GM12878 (cell line): ENCODE data around the gene GNLY. TPM values are rescaled to one million over a fixed set of nuclear protein-coding genes. Genes with fewer than 3 reads are reported as not detected.

Experiments
- ATAC-seq: fragments of 200-7000 bp; cut with Tn5 transposase; 3 replicates; pipeline ENCODE4 v1.9.1; 2020; ENCODE audit warnings: mild to moderate bottlenecking, moderate library complexity
- BruUV-seq: library from RNA; stranded (reverse); fragments of 400-500 nt; replicated peaks from 2 replicates; lab custom pipeline; 2021; lab: Mats Ljungman, UMichigan
- CTCF ChIA-PET: fragments of 300-600 bp; sonication (Branson Sonifier 250); formaldehyde crosslinking; extraction: SDS; loops from one replicate; lab custom pipeline; 2021; ENCODE audit warnings: inconsistent platforms; lab: Yijun Ruan, JAX
- POLR2A ChIA-PET: fragments of 350-600 bp; formaldehyde crosslinking; extraction: SDS; loops from one replicate; lab custom pipeline; 2021; ENCODE audit warnings: inconsistent platforms; lab: Charles Lee
- RAD21 ChIA-PET: fragments of 300-600 bp; sonication (Branson Sonifier 250); formaldehyde crosslinking; loops from one replicate; lab custom pipeline; 2023; ENCODE audit warnings: antibody characterized with exemption; ENCODE audit not compliant: unreplicated experiment; lab: Charles Lee
- SMC1A ChIA-PET: fragments of 300-600 bp; sonication (Branson Sonifier 250); formaldehyde crosslinking; loops from one replicate; lab custom pipeline; 2023; ENCODE audit not compliant: unreplicated experiment, uncharacterized antibody; lab: Charles Lee
- DNase-seq: peaks from one replicate; pipeline ENCODE4 v3.0.0-alpha.2; 2011; ENCODE audit warnings: low read depth, low spot score
- FAIRE-seq: peaks from 3 replicates; lab custom pipeline; 2011; peaks lifted over from hg19 to GRCh38; lab: Jason Lieb, UNC
- H2AFZ ChIP-seq: 2 replicates; pipeline ENCODE4 v1.6.0; 2011; ENCODE audit warnings: low read depth, low read length, control low read depth; ENCODE audit not compliant: control insufficient read depth
- H3K27ac ChIP-seq: 2 replicates; pipeline ENCODE4 v1.5.1; 2011; ENCODE audit warnings: control low read depth; ENCODE audit not compliant: control insufficient read depth, insufficient read depth
- H3K27me3 ChIP-seq, 2 experiments: replicated peaks in 1 of 2; 2 replicates each; pipeline versions ENCODE4 v1.6.0 to v1.6.1; 2011; ENCODE audit warnings: low read length in 1 of 2; ENCODE audit not compliant: control insufficient read depth in 2 of 2, insufficient read depth in 2 of 2
- H3K36me3 ChIP-seq, 2 experiments: 2 replicates each; pipeline ENCODE4 v1.5.1; 2011; ENCODE audit warnings: low read length in 1 of 2; ENCODE audit not compliant: control insufficient read depth in 2 of 2, insufficient read depth in 2 of 2
- H3K4me1 ChIP-seq: 2 replicates; pipeline ENCODE4 v1.6.1; 2011; ENCODE audit warnings: mild to moderate bottlenecking, low read length, moderate library complexity, mixed read lengths; ENCODE audit not compliant: control insufficient read depth, insufficient read depth
- H3K4me2 ChIP-seq: 2 replicates; pipeline ENCODE4 v1.6.0; 2011; ENCODE audit warnings: control low read depth; ENCODE audit not compliant: control insufficient read depth, insufficient read depth
- H3K4me3 ChIP-seq: fragments of 200-600 bp; sonication (generic); 2 replicates; pipeline ENCODE4 v1.5.1; 2016
- H3K79me2 ChIP-seq: 2 replicates; pipeline ENCODE4 v1.6.0; 2011; ENCODE audit warnings: low read length; ENCODE audit not compliant: control insufficient read depth, insufficient read depth
- H3K9ac ChIP-seq: 2 replicates; pipeline ENCODE4 v1.8.0; 2011; ENCODE audit warnings: low read length, control low read depth, mixed read lengths; ENCODE audit not compliant: control insufficient read depth, insufficient read depth
- H3K9me3 ChIP-seq: replicated peaks from 3 replicates; pipeline ENCODE4 v1.5.1; 2011; ENCODE audit warnings: mild to moderate bottlenecking, low read length; ENCODE audit not compliant: control insufficient read depth, insufficient read depth
- H4K20me1 ChIP-seq: 2 replicates; pipeline ENCODE4 v1.6.0; 2011; ENCODE audit not compliant: control insufficient read depth, insufficient read depth
- CREB1 ChIP-seq: IDR thresholded peaks from 2 replicates; pipeline ENCODE4 v1.6.1; 2012; ENCODE audit warnings: low read depth, mild to moderate bottlenecking, inconsistent platforms
- FOXM1 ChIP-seq: IDR thresholded peaks from 2 replicates; pipeline ENCODE4 v1.6.1; 2012; ENCODE audit warnings: low read depth, mild to moderate bottlenecking, inconsistent platforms, low read length, moderate library complexity
- HCFC1 ChIP-seq: fragments of 150-350 bp; IDR thresholded peaks from 2 replicates; pipeline ENCODE4 v1.6.1; 2014; ENCODE audit warnings: low read length
- IKZF2 ChIP-seq, 2 experiments: fragments of 450-650 bp; IDR thresholded peaks; 2 replicates each; pipeline ENCODE4 v1.6.1; 2017; ENCODE audit warnings: mild to moderate bottlenecking in 2 of 2, moderate library complexity in 2 of 2
- MXI1 ChIP-seq: fragments of 150-350 bp; IDR thresholded peaks from 2 replicates; pipeline ENCODE4 v1.6.1; 2011; ENCODE audit warnings: low read depth, mild to moderate bottlenecking, inconsistent platforms, low read length, improper control_type of control experiment
- NRF1 ChIP-seq: conservative IDR thresholded peaks from 2 replicates; pipeline ENCODE4 v1.6.1; 2011; ENCODE audit warnings: mild to moderate bottlenecking, low read depth, low read length, improper control_type of control experiment
- POLR2AphosphoS5 ChIP-seq: IDR thresholded peaks from 2 replicates; pipeline ENCODE4 v1.6.1; 2011; ENCODE audit warnings: mild to moderate bottlenecking, low read length, inconsistent platforms
- POU2F2 ChIP-seq: IDR thresholded peaks from 3 replicates; pipeline ENCODE4 v1.6.1; 2011; ENCODE audit warnings: low read depth, mild to moderate bottlenecking, low read length, borderline replicate concordance
- RUNX3 ChIP-seq: IDR thresholded peaks from 2 replicates; pipeline ENCODE4 v1.6.1; 2012; ENCODE audit warnings: low read length, inconsistent platforms
- SMC3 ChIP-seq: IDR thresholded peaks from 2 replicates; pipeline ENCODE4 v1.6.1; 2011; ENCODE audit warnings: low read length, improper control_type of control experiment, borderline replicate concordance
- STAT1 ChIP-seq: fragments of 450-650 bp; conservative IDR thresholded peaks from 2 replicates; pipeline ENCODE4 v1.6.1; 2014; ENCODE audit warnings: antibody characterized with exemption, mild to moderate bottlenecking
- STAT3 ChIP-seq: IDR thresholded peaks from 2 replicates; pipeline ENCODE4 v1.6.1; 2011; ENCODE audit warnings: low read depth, low read length, improper control_type of control experiment
- TAF1 ChIP-seq: IDR thresholded peaks from 2 replicates; pipeline ENCODE4 v1.6.1; 2011; ENCODE audit warnings: mild to moderate bottlenecking, low read depth, low read length, borderline replicate concordance
- ZNF24 ChIP-seq: fragments of 450-650 bp; IDR thresholded peaks from 2 replicates; pipeline ENCODE4 v1.6.1; 2017; ENCODE audit warnings: antibody characterized with exemption, mild to moderate bottlenecking
- WGBS: methylation state at CpG from one replicate; pipeline ENCODE4 v1.1.6; 2016; ENCODE audit warnings: low lambda C conversion rate; ENCODE audit not compliant: insufficient replicate concordance, insufficient coverage; ENCODE audit errors: missing lambda C conversion rate; 5-methylcytosine and 5-hydroxymethylcytosine counted together
- in situ Hi-C: fragments of 300-500 bp; cut with MboI; formaldehyde crosslinking; loops from 9 replicates; pipeline ENCODE4 v1.14.3; 2018; ENCODE audit warnings: mixed read lengths
- intact Hi-C: fragments of 100-400 bp; cut with micrococcal nuclease; formaldehyde crosslinking; loops from one replicate; pipeline ENCODE4 v1.14.2; 2022; ENCODE audit not compliant: unreplicated experiment
- polyA plus RNA-seq, 11 experiments: library from polyadenylated mRNA; depleted of rRNA in 4 of 11; unstranded in 6 of 11; stranded (reverse) in 5 of 11; fragments of >200 nt; fragmentation: Nextera tagmentation in 4 of 11; fragmentation: Illumina TruSeq in 1 of 11; extraction: Ambion mirVana in 4 of 11; extraction: Trizol in 1 of 11; gene quantifications; 1 replicate in 1 of 11; 2 replicates in 10 of 11; pipeline versions ENCODE4 v1.2.1 to v1.2.3, GENCODE V29; 2011 to 2016; ENCODE audit warnings: inconsistent platforms in 2 of 11, missing spikeins in 2 of 11, low read depth in 1 of 11
- total RNA-seq, 4 experiments: library from RNA; depleted of rRNA in 3 of 4; stranded (reverse); fragments of >200 nt in 3 of 4; fragmentation: Illumina TruSeq in 1 of 4; extraction: Trizol in 1 of 4; gene quantifications; 2 replicates each; pipeline versions ENCODE4 v1.2.1 to v1.2.3, GENCODE V29; 2013 to 2021

Gene GNLY
- total and polyA plus RNA-seq, 10 of the 15 experiments (the other 5 are each of a cell fraction or from before 2014, with no cell fraction given), result 0.18 to 0.42 TPM; not detected in 8

DNA sequence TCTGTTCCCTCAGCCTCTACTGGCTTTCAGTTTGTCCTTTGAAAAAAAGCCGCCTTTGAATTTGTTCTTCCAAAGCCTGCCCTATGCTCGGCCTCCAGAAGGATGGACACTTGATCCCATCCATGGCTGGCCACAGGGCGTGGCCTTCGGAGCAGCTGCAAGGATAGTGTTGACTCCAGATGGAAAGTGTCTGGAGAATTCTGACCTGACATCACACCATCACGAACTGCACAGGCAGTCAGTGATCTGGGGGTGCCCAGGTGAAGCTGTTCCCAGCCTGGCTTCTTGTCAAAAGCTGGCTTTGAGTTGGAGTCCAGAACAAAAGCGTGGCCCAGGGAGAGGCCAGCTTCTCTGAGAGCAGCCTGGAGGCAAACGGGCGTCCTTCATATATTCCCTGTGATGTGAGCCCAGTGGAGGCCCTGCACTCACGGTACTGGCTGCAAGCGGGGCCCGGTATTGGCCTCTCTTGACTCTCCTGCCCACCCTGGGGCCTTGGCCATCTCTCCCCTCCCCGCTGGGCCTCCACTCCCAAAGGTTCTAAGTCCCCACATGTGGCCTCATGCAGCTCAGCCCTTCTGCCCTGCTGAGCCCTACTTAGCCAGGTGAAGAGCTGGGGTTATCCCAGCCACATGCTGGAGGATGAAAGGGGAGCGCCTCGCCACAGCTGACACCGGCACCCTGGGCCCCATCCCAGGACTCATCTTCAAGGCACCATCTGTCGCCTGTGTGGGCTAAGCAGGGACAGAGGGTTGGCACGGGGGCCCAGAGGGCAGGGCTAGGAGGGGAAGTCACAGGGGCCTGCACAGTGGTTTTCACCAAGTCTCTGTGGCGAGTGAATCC is 39.2 kb downstream of the GNLY start:
- ATAC-seq, result no peak
- no peaks in the 10 kb centered on the region for H4K20me1 ChIP-seq
- in situ Hi-C loops (loop anchor here (10.0 kb wide), 1 partner anchor 341 kb away; no protein-coding TSS in a partner anchor), intact Hi-C loops (no loop called here)
- H3K4me3 ChIP-seq, result no peak overlapping the region
- no peak for DNase-seq
- H3K9ac ChIP-seq, result no peak overlapping the region
- H3K4me2 ChIP-seq, result no peak overlapping the region
- 37% methylated on average over 18 of the region's 18 CpGs for WGBS
- BruUV-seq, result no TSS peak
- H3K4me1 ChIP-seq, result no peaks in the 10 kb centered on the region; the same call in 1 of the 2 replicates
- ChIA-PET CTCF (interaction anchor here (0.7 to 6.8 kb wide), 5 partner anchors 12 to 83 kb away, joined by 3 to 45 read pairs (median 12); no protein-coding TSS in a partner anchor), POLR2A (interaction anchor here (0.6 kb wide), 3 partner anchors 19 to 76 kb away, joined by 3 to 8 read pairs (median 4); no protein-coding TSS in a partner anchor), RAD21 (interaction anchor here (0.7 to 1.9 kb wide), 3 partner anchors 9 to 81 kb away, joined by 3 to 6 read pairs (median 6); no protein-coding TSS in a partner anchor), SMC1A (interaction anchor here (1.0 to 1.6 kb wide), 4 partner anchors 10 to 97 kb away, joined by 3 to 7 read pairs (median 4); no protein-coding TSS in a partner anchor)
- H3K79me2 ChIP-seq, result no peaks in the 10 kb centered on the region
- TF ChIP-seq MXI1, result no peak
- TF ChIP-seq TAF1, result no peak
- TF ChIP-seq SMC3, result no peak
- TF ChIP-seq STAT1, result no peak
- TF ChIP-seq HCFC1, result no peak
- no peak for TF ChIP-seq POLR2AphosphoS5
- TF ChIP-seq POU2F2, result no peak
- no peak for TF ChIP-seq CREB1
- no peak for TF ChIP-seq NRF1
- TF ChIP-seq IKZF2 (IDR thresholded peaks at IDR 0.05), result no peak
- TF ChIP-seq ZNF24, result no peak
- no peak for TF ChIP-seq FOXM1
- TF ChIP-seq STAT3, result no peak
- TF ChIP-seq RUNX3, result no peak
- no peaks in the 10 kb centered on the region; the same call in 2 of the 3 replicates for H3K9me3 ChIP-seq
- no peak overlapping the region for H2AFZ ChIP-seq
- no peak for FAIRE-seq
- no peak overlapping the region for H3K27ac ChIP-seq
- H3K27me3 ChIP-seq, result no peaks in the 10 kb centered on the region; a peak in 1 of 4 replicates
- no peaks in the 10 kb centered on the region for H3K36me3 ChIP-seq
